ENCODE results near the gene GINS1. TPM values are rescaled to one million over a fixed set of nuclear protein-coding genes. Genes with fewer than 3 reads are reported as not detected.

GINS1 gene
- total and polyA plus RNA-seq, 2 of the 13 experiments (the other 11 are each of a cell fraction or from before 2014, with no cell fraction given): 14.6 to 59.9 TPM

- TF ChIP-seq, protein P1, sequence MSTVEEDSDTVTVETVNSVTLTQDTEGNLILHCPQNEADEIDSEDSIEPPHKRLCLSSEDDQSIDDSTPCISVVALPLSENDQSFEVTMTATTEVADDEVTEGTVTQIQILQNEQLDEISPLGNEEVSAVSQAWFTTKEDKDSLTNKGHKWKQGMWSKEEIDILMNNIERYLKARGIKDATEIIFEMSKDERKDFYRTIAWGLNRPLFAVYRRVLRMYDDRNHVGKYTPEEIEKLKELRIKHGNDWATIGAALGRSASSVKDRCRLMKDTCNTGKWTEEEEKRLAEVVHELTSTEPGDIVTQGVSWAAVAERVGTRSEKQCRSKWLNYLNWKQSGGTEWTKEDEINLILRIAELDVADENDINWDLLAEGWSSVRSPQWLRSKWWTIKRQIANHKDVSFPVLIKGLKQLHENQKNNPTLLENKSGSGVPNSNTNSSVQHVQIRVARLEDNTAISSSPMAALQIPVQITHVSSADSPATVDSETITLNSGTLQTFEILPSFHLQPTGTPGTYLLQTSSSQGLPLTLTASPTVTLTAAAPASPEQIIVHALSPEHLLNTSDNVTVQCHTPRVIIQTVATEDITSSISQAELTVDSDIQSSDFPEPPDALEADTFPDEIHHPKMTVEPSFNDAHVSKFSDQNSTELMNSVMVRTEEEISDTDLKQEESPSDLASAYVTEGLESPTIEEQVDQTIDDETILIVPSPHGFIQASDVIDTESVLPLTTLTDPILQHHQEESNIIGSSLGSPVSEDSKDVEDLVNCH (CRISPR knock-in tag; IDR thresholded peaks at IDR 0.05): no peak
- TF ChIP-seq SETDB1 (CRISPR knock-in tag; IDR thresholded peaks at IDR 0.05; ENCODE audit: borderline replicate concordance) (no peak), JUNB (CRISPR knock-in tag; IDR thresholded peaks at IDR 0.05; ENCODE audit: borderline replicate concordance) (0 out of 2 replicates have a peak, but pooled peaks have one; percentile 64), ZNF225 (CRISPR knock-in tag; IDR thresholded peaks at IDR 0.05) (peak; percentile 99), ZNF776 (CRISPR knock-in tag; IDR thresholded peaks at IDR 0.05) (peak; percentile 99), ZNF3 (CRISPR knock-in tag; IDR thresholded peaks at IDR 0.05) (no peak), ZNF747 (CRISPR knock-in tag; IDR thresholded peaks at IDR 0.05; ENCODE audit: borderline replicate concordance) (peak; percentile 93), RARA (CRISPR knock-in tag; IDR thresholded peaks at IDR 0.05) (peak; percentile 60), CREM (IDR thresholded peaks at IDR 0.05) (peak; percentile 82), CREM (CRISPR knock-in tag; IDR thresholded peaks at IDR 0.05) (no peak), POLR2A (IDR thresholded peaks at IDR 0.05; ENCODE audit: insufficient read depth in 1 of 2, low read depth in 2 of 2, low read length in 2 of 2) (peak; percentile 94 to 99), ZNF234 (CRISPR knock-in tag; conservative IDR thresholded peaks at IDR 0.05) (no peak; the same call in 1 of the 2 replicates), ZNF296 (CRISPR knock-in tag; conservative IDR thresholded peaks at IDR 0.05) (peak; percentile 70; the same call in 1 of the 2 replicates), ZNF17 (CRISPR knock-in tag; IDR thresholded peaks at IDR 0.05) (peak; percentile 90), GRHL1 (CRISPR knock-in tag; conservative IDR thresholded peaks at IDR 0.05) (peak; percentile 51; the same call in 1 of the 2 replicates), ZNF782 (CRISPR knock-in tag; IDR thresholded peaks at IDR 0.05; ENCODE audit: borderline replicate concordance) (peak; percentile 98), PHF21A (CRISPR knock-in tag; IDR thresholded peaks at IDR 0.05) (peak; percentile 98), SOX5 (CRISPR knock-in tag; IDR thresholded peaks at IDR 0.05; ENCODE audit: borderline replicate concordance) (peak; percentile 75)
- TF ChIP-seq, protein P2, sequence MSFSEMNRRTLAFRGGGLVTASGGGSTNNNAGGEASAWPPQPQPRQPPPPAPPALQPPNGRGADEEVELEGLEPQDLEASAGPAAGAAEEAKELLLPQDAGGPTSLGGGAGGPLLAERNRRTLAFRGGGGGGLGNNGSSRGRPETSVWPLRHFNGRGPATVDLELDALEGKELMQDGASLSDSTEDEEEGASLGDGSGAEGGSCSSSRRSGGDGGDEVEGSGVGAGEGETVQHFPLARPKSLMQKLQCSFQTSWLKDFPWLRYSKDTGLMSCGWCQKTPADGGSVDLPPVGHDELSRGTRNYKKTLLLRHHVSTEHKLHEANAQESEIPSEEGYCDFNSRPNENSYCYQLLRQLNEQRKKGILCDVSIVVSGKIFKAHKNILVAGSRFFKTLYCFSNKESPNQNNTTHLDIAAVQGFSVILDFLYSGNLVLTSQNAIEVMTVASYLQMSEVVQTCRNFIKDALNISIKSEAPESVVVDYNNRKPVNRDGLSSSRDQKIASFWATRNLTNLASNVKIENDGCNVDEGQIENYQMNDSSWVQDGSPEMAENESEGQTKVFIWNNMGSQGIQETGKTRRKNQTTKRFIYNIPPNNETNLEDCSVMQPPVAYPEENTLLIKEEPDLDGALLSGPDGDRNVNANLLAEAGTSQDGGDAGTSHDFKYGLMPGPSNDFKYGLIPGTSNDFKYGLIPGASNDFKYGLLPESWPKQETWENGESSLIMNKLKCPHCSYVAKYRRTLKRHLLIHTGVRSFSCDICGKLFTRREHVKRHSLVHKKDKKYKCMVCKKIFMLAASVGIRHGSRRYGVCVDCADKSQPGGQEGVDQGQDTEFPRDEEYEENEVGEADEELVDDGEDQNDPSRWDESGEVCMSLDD (CRISPR knock-in tag; IDR thresholded peaks at IDR 0.05; ENCODE audit: borderline replicate concordance): peak; percentile 93; the same call in 1 of the 2 replicates
- TF ChIP-seq, protein P3, sequence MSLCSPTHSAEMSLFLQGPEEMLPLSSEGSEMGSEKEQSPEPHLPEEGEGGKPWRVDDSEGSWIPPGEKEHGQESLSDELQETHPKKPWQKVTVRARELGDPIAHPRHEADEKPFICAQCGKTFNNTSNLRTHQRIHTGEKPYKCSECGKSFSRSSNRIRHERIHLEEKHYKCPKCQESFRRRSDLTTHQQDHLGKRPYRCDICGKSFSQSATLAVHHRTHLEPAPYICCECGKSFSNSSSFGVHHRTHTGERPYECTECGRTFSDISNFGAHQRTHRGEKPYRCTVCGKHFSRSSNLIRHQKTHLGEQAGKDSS (CRISPR knock-in tag; IDR thresholded peaks at IDR 0.05; ENCODE audit: borderline replicate concordance, low read depth): peak; percentile 97
- TF ChIP-seq, protein P4, sequence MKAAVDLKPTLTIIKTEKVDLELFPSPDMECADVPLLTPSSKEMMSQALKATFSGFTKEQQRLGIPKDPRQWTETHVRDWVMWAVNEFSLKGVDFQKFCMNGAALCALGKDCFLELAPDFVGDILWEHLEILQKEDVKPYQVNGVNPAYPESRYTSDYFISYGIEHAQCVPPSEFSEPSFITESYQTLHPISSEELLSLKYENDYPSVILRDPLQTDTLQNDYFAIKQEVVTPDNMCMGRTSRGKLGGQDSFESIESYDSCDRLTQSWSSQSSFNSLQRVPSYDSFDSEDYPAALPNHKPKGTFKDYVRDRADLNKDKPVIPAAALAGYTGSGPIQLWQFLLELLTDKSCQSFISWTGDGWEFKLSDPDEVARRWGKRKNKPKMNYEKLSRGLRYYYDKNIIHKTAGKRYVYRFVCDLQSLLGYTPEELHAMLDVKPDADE (CRISPR knock-in tag; IDR thresholded peaks at IDR 0.05): no peak; the same call in 1 of the 2 replicates
Observed at GRCh38 chr20:25407311-25408169, at the start of gene GINS1 (continued).

All from HepG2 (cell line).